ENCODE data around the gene UNC13B. TPM values are rescaled to one million over a fixed set of nuclear protein-coding genes. Genes with fewer than 3 reads are reported as not detected.

UNC13B gene
- total and polyA plus RNA-seq, 2 of the 8 experiments (the other 6 are each of a cell fraction or from before 2014, with no cell fraction given), result 23.1 to 51.7 TPM

GRCh38 chr9:35135988-35136387, 25.8 kb upstream of the UNC13B start (continued):
- TF ChIP-seq CHD7 (IDR thresholded peaks at IDR 0.05; ENCODE audit: insufficient replicate concordance, low read length), result no peak
- no peak for TF ChIP-seq SUZ12 (IDR thresholded peaks at IDR 0.05; ENCODE audit: low read length)
- no peak for TF ChIP-seq KDM1A (IDR thresholded peaks at IDR 0.05; ENCODE audit: borderline replicate concordance, low read length)
